ENCODE measurements around the gene CASS4. TPM values are rescaled to one million over a fixed set of nuclear protein-coding genes. Genes with fewer than 3 reads are reported as not detected.

The CASS4 gene
- total RNA-seq, 2 experiments from 2014 or later: 3.5 to 3.7 TPM

- no peaks in the 10 kb centered on the region for H3K27me3 Mint-ChIP-seq
Measured at GRCh38 chr20:56426926-56427325, 14.9 kb downstream of the CASS4 start.

GRCh38 chr20:56427797-56428196 is 15.7 kb downstream of the CASS4 start:
- Mint-ChIP-seq H3K4me1 (ENCODE audit: low read depth) (peaks cover 68% of the 10 kb centered on the region), H3K27ac (peak overlapping the region; percentile 95), H3K36me3 (ENCODE audit: low read depth) (peaks cover 3% of the 10 kb centered on the region), H3K4me3 (no peak overlapping the region), H3K27me3 (no peaks in the 10 kb centered on the region), H3K9me3 (no peaks in the 10 kb centered on the region)
- no peak for TF ChIP-seq CTCF (IDR thresholded peaks at IDR 0.05)
- POLR2A ChIA-PET: interaction anchor here (1.6 to 2.5 kb wide), 2 partner anchors 12 to 13 kb away, joined by 5 to 10 read pairs; no protein-coding TSS in a partner anchor
- ATAC-seq (no peak), DNase-seq (no peak)
- CTCF ChIA-PET: interaction anchor here (0.6 to 6.3 kb wide), 3 partner anchors 11 to 22 kb away, joined by 3 to 35 read pairs (median 3); partner anchors contain the start of gene CASS4
- intact Hi-C loops (cut with micrococcal nuclease): no loop called here

More at GRCh38 chr20:56426926-56427325, 14.9 kb downstream of the CASS4 start:
- ChIA-PET POLR2A (interaction anchor here (0.9 to 1.6 kb wide), 3 partner anchors 9 to 28 kb away, joined by 3 to 4 read pairs (median 3); no protein-coding TSS in a partner anchor), CTCF (interaction anchor here (0.9 to 6.3 kb wide), 2 partner anchors 10 to 21 kb away, joined by 3 to 35 read pairs; no protein-coding TSS in a partner anchor)
- Mint-ChIP-seq H3K4me3 (no peak overlapping the region), H3K27ac (no peak overlapping the region), H3K4me1 (ENCODE audit: low read depth) (peaks cover 73% of the 10 kb centered on the region), H3K9me3 (no peaks in the 10 kb centered on the region), H3K36me3 (ENCODE audit: low read depth) (peaks cover 3% of the 10 kb centered on the region)
- ATAC-seq (no peak), DNase-seq (no peak)
- intact Hi-C loops (cut with micrococcal nuclease): no loop called here
- no peak for TF ChIP-seq CTCF (IDR thresholded peaks at IDR 0.05)

GRCh38 chr20:56428410-56428809 is 16.4 kb downstream of the CASS4 start:
- H3K4me3 Mint-ChIP-seq: no peak overlapping the region

GRCh38 chr20:56428881-56429280 is 16.8 kb downstream of the CASS4 start:
- H3K9me3 Mint-ChIP-seq: no peaks in the 10 kb centered on the region
- POLR2A ChIA-PET: interaction anchor here (1.6 to 3.7 kb wide), 5 partner anchors 10 to 37 kb away, joined by 4 to 27 read pairs (median 6); partner anchors contain the start of genes AURKA, CASS4 and CSTF1
- ATAC-seq (no peak), DNase-seq (no peak)
- H3K27ac Mint-ChIP-seq: peak overlapping the region; percentile 95
- H3K36me3 Mint-ChIP-seq (ENCODE audit: low read depth): peaks cover 5% of the 10 kb centered on the region
- no peak for TF ChIP-seq CTCF (IDR thresholded peaks at IDR 0.05)
- CTCF ChIA-PET: interaction anchor here (0.7 to 6.3 kb wide), 2 partner anchors 9 to 12 kb away, joined by 3 to 35 read pairs; no protein-coding TSS in a partner anchor
- H3K4me3 Mint-ChIP-seq: peak overlapping the region; percentile 69
- no peaks in the 10 kb centered on the region for H3K27me3 Mint-ChIP-seq
- intact Hi-C loops (cut with micrococcal nuclease): no loop called here
- H3K4me1 Mint-ChIP-seq (ENCODE audit: low read depth): peaks cover 74% of the 10 kb centered on the region

More at GRCh38 chr20:56428410-56428809, 16.4 kb downstream of the CASS4 start:
- peak overlapping the region; percentile 95 for H3K27ac Mint-ChIP-seq
- no peaks in the 10 kb centered on the region for H3K9me3 Mint-ChIP-seq
- ChIA-PET CTCF (interaction anchor here (0.7 to 6.3 kb wide), 2 partner anchors 9 to 12 kb away, joined by 3 to 35 read pairs; no protein-coding TSS in a partner anchor), POLR2A (interaction anchor here (1.6 to 3.7 kb wide), 5 partner anchors 9 to 36 kb away, joined by 4 to 27 read pairs (median 6); partner anchors contain the start of genes AURKA, CASS4 and CSTF1)
- H3K27me3 Mint-ChIP-seq: no peaks in the 10 kb centered on the region
- H3K4me1 Mint-ChIP-seq (ENCODE audit: low read depth): peaks cover 69% of the 10 kb centered on the region
- TF ChIP-seq CTCF (IDR thresholded peaks at IDR 0.05): no peak
- ATAC-seq: no peak
- no peak for DNase-seq
- intact Hi-C loops (cut with micrococcal nuclease): no loop called here
- peaks cover 3% of the 10 kb centered on the region for H3K36me3 Mint-ChIP-seq (ENCODE audit: low read depth)

DNA sequence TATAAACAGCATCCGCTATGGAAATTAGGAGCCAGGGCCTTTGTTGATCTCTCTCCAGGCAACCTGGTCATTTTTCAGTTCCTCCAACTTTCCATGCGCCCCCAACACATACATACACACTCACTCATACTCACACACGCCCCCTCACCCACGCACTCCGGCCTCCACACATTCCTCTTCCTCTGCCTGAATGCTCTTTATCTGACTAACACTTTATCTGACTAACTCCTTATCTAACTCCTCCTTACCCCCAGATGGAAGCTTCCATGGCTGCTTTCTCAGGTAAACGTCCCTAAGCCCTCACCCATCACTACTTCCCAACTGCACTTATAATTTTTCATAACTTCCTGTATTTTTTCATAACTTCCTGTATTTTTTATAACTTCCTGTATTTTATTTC is 17.4 kb downstream of the CASS4 start:
- H3K36me3 Mint-ChIP-seq (ENCODE audit: low read depth): peaks cover 8% of the 10 kb centered on the region

More for the DNA sequence above, 17.4 kb downstream of the CASS4 start:
- H3K4me3 Mint-ChIP-seq: peak overlapping the region; percentile 69
- POLR2A ChIA-PET: interaction anchor here (1.6 to 3.7 kb wide), 5 partner anchors 10 to 37 kb away, joined by 4 to 27 read pairs (median 6); partner anchors contain the start of genes AURKA, CASS4 and CSTF1
- H3K27me3 Mint-ChIP-seq: no peaks in the 10 kb centered on the region
- intact Hi-C loops (cut with micrococcal nuclease): no loop called here
- peaks cover 76% of the 10 kb centered on the region for H3K4me1 Mint-ChIP-seq (ENCODE audit: low read depth)
- CTCF ChIA-PET: interaction anchor here (6.3 kb wide), 1 partner anchor 13 kb away, joined by 35 read pairs; no protein-coding TSS in a partner anchor
- ATAC-seq (peak; percentile 54), DNase-seq (peak; percentile 78)
- TF ChIP-seq CTCF (IDR thresholded peaks at IDR 0.05): no peak
- H3K27ac Mint-ChIP-seq: peak overlapping the region; percentile 95
- no peaks in the 10 kb centered on the region for H3K9me3 Mint-ChIP-seq
